HG03442 (cell line): ENCODE results near the gene RTN4R.

Source experiments
- ATAC-seq: cut with Tn5 transposase; IDR thresholded peaks from one replicate; pipeline ENCODE4 v1.9.1; 2021; ENCODE audit warnings: mild to moderate bottlenecking, moderate library complexity; ENCODE audit not compliant: unreplicated experiment

RTN4R gene

DNA sequence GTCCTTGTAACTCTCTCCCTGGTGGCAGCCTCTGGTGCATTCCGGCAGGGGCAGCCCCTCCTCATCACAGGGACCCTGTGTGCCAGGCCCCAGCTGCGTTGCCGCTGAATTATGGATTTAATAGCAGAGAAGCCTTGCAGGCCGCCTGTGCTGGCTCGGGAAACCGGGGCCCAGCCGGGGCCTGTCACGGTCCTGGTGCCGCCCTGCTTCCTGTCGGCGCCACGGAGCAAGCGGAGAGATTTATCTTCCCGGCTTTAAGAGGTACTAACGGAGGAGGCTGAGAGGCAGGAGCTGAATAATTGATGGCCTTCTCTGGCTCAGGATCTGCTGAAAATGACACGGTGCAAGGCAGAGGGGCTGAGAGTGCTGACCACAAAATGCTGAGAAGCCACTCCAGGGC is 63.3 kb downstream of the RTN4R start:
- no peak for ATAC-seq

DNA sequence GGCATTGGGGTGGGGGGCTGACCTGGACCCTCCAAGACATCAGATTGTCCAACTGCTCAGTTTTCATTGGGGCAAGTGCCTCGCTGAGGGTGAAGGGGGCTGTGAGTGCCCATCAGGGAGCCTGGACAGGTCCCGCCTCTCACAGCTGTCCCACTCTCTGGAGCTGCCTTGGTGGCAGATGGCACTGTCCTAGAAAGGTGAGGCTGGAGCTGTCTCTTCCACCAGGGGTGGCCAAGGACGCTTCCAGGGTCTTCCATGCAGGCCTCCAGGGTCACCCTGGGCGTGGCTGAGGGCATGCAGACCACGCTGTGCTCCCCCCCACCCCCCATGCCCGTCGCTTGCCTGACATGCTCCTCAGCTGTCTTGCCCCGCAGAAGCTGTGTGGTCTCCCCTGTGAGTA is 63.8 kb downstream of the RTN4R start:
- ATAC-seq: no peak

- no peak for ATAC-seq
Measured at GRCh38 chr22:20203552-20204201, 64.4 kb downstream of the RTN4R start.

DNA sequence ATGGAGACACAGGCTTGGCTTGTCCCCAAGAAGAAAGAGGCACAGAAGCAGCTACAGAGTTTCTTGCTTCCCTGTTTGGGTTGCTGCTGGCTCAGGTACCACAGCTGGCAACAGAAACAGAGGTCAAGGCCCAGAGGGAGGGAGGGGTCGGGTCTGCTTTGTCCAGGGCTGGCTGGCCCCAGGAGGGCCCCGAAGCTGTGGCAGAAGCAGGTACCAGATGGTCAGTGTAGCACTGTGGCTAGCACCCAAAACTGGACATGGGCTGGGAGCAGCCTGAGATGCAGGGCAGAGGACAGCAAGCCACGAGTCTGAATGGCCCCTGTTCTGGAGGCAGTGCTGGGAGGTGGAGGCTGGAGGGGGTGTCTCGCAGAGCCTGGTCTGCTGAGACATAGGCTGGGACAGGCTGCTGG is 65.0 kb downstream of the RTN4R start:
- no peak for ATAC-seq

DNA sequence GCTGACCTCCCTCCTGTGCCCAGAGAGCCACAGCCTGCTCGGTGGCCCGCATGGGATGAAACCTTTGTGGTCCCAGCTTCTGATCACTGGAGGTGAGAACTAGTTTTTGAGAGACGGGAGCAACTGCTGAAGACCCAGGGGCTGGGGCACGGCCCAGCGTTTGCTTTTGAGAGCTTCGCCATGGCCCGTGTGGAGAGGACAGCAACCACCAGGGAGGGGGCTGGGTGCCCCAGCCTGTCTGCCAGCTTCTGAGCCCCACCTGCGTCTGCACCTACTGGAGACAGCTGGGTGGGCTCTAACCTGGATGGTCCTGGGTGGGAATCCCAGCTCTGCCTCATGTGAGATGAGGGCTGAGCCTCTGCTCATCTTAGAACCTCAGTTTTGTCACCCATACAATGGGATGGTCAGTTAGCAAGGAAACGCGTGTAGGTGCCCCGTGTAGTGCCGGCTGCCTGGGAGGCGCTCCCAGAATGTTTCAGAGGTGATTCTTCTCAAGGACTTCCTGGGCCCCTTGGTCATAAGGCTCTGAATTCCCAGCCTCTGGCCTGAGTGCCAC is 66.2 kb downstream of the RTN4R start:
- ATAC-seq: no peak

DNA sequence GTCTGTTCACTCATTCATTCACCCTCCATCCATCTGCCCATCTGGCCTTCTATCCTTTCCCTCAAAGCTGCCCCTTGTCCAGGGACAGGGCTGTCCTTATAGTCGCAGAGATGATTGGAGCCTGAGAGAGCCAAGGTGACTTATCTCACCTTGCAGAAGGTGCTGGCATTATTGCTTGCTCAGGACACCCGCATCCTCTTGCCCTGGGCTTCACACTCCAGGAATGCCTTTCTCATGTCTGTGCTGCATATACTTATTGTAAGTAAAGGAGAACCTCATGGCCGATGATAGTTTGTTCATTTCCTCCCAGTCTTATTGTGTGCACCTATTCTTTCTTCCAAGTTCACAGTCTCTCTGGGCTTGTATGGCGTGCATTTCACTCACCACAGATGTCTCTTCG is 68.2 kb downstream of the RTN4R start:
- ATAC-seq: no peak

GRCh38 chr22:20199413-20199842 is 68.7 kb downstream of the RTN4R start:
- ATAC-seq: no peak

- ATAC-seq: no peak
Measured at GRCh38 chr22:20198557-20199319, 69.4 kb downstream of the RTN4R start.

DNA sequence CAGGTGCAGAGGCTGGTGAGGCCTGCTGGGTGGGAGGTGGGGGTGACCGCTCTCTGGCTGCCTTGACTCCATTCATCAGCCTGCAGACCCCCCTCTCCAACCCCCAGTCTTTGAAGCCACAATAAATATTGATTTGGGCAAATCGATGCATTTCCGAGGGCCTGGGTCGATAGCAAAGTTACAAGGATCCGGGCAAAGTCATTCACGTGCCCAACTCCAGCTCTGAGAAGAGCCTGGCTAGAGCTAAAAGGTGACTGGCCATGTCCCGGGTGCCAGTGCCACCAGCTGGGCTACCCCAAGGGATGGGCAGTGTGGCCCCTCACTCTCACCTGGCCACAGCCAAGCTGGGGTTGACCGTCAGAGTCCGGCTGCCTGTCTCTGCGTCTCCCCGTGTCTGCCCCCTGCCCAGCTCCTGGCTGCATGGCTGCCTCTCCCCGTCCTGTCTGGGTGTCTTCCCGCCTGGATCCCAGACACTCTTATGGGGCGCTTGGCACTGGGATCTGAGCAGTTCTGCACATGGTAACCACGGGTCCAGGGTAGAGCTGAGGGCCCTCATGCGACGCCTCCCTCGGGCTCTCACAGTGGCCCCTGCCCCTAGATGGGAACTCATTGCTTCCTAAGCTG is 70.6 kb downstream of the RTN4R start:
- no peak for ATAC-seq

DNA sequence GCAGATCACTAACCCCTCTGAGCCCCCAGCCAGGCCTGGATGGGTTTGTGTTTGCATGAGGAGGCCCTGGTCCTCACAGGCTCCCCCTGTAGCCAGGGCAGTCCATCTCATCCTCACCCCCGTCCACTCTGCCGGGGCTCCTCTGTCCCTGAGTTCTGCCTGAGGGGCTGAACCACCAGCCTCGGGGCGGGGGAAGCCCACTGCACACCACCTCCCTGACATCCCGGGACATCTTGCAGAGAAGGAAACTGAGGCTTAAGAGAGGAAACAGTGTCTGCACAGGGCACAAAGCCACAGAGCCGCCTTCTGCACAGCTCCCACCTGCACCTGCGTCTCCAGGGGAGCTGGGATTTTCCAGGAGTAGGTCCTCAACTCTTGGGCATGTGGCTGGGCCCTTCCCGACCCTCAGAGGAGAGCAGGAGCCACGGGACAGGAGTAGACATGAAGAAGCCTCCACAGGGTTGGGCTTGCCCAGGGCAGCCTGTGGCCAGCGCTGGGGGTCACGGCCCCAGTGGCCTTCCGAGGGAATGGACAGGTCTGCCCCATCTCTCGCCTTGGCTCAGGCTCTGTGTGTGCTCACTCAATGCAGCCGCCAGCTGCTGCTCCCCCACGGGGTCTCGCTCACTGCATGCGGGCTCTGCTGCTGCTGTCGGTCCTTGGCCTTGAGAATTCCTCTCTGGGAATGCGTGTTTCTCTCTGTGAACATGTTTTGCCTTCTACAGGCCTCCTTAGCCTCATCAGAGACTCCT is 71.8 kb downstream of the RTN4R start:
- ATAC-seq: no peak

- ATAC-seq: no peak
Measured at GRCh38 chr22:20194681-20195593, 73.2 kb downstream of the RTN4R start.

DNA sequence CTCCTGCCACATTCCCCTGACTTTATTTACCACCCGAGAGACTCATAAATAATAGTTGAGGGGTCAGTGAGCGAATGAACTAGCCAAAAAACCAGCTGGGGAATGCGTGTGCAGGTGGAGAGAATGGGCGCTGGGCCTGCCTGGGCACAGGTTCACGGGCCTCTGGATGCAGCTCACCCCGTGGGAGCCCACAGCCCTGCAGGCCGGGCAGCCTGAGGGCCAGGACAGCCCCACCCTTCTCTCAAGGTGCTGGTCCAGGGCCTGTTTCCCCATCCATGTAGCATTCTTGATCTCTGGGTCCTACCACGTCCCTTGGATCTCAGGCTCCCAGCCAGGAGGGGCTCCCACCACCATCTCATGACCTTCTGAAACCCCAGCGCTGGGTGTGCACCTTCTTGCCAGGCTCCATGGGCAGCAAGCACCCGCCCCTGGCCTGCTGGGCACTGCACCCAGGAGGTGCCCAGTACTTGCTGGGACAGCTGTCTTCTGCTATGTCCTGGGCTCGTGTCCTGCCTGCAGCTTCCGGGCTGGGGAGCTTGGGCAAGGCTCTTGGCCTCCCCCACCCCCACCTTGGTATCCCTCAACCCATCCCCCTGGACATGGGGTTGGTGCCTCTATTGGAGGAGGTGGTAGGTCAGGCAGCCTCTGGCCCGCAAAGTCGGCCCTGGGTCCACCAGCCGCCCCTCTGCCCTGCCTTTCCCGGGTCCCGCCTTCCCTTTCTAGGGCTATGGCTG is 74.2 kb downstream of the RTN4R start:
- no peak for ATAC-seq

DNA sequence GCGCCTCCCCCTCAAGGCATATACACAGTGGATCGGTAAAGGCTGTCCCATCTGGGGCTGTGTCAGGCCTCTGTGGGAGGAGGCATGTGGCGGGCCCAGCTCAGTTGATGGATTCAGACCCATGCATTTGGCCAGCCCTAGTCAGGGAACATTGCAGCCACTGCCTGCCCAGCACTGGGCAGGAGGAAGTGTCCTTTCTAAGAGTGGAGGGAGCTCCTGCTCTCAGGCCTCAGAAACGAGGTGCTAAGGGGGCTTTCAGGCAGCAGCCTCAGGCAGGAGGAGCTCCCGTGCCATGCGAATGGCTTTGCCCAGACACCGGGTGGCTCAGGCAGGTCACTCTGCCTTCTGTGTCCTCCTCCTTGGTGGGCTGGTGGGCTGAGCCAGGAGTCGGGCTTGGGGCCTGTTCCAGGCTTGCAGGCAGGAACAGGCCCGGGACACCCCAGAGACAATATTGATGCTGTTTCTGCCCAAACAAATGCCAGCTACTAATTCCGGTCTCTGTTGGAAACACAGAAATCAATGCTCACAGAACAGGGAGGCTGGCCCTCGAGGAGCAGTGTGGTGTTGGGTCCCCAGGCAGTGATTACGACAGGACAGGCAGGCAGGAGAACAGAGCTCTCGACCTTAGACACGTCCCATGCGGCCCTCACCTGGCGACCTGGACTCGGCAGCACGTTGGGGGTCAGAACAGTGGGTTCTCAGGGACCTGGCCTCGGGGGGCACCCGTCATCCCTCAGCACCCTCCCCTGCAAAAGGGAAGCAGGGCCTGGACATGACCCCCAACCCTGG is 75.0 kb downstream of the RTN4R start:
- ATAC-seq: no peak

DNA sequence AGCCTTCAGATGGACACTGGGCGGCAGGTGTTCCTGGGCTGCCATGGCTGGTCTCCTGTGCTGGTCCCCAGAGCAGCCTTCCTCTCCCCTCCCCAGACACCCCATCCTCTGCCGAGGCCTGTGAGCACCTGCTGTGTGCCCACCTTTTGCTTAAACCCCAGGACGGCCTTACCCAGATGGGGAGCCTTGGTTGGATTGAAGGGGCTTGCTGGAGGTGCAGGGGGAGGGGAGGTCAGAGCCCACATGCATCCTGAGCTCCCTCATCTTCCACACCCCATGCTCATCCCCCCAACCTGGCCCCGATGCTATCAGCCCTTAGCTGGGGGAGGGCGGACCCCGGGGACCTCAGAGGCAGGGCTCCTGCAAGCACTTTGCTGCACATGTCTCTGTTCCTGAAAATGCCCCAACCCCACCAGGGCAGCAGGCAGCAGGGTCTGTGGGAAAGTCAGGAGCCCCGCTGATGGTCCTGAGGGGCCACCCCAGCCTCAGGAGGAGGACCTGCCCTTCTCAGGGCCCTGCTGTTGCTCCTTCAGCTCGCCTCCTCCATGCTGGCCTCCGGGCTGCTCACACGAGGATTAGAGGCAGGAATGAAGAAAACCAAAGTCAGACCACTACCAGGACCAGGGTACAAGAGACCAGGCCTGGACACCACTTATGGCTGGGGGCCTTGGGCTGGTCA is 75.7 kb downstream of the RTN4R start:
- ATAC-seq: no peak

- no peak for ATAC-seq
Measured at GRCh38 chr22:20191803-20192202, 76.3 kb downstream of the RTN4R start.
